Hepatocyte (in vitro differentiated cells): Measurements from ENCODE around the gene LRMDA. TPM values are rescaled to one million over a fixed set of nuclear protein-coding genes. Genes with fewer than 3 reads are reported as not detected.

Source experiments
- DNase-seq: peaks from one replicate; pipeline ENCODE4 v3.0.0-alpha.2; 2016; ENCODE audit warnings: low spot score
- H2AFZ ChIP-seq: fragments of 200-600 bp; sonication (generic); 2 replicates; pipeline ENCODE4 v1.6.0; 2016; ENCODE audit warnings: antibody characterized with exemption, mild to moderate bottlenecking
- H3K27ac ChIP-seq: fragments of 200-600 bp; sonication (generic); 2 replicates; pipeline ENCODE4 v1.5.1; 2016; ENCODE audit warnings: mild to moderate bottlenecking
- H3K27me3 ChIP-seq: fragments of 200-600 bp; sonication (generic); 2 replicates; pipeline ENCODE4 v1.6.1; 2016
- H3K36me3 ChIP-seq: fragments of 200-600 bp; sonication (generic); replicated peaks from 2 replicates; pipeline ENCODE4 v1.5.1; 2016; ENCODE audit warnings: low read depth; ENCODE audit not compliant: insufficient read depth
- H3K4me1 ChIP-seq: fragments of 200-600 bp; sonication (generic); 2 replicates; pipeline ENCODE4 v1.5.1; 2016; ENCODE audit warnings: mild to moderate bottlenecking, moderate library complexity; ENCODE audit not compliant: insufficient read depth
- H3K4me2 ChIP-seq: fragments of 200-600 bp; sonication (generic); 2 replicates; pipeline ENCODE4 v1.6.0; 2016
- H3K4me3 ChIP-seq: fragments of 200-600 bp; sonication (generic); 2 replicates; pipeline ENCODE4 v1.5.1; 2016; ENCODE audit warnings: mild to moderate bottlenecking
- H3K79me2 ChIP-seq: fragments of 200-600 bp; sonication (generic); 2 replicates; pipeline ENCODE4 v1.6.0; 2017; ENCODE audit warnings: mild to moderate bottlenecking
- H3K9me2 ChIP-seq: fragments of 200-600 bp; sonication (generic); replicated peaks from 2 replicates; pipeline ENCODE4 v1.6.0; 2017; ENCODE audit warnings: mild to moderate bottlenecking; ENCODE audit not compliant: insufficient read depth
- H3K9me3 ChIP-seq: fragments of 200-600 bp; sonication (generic); 2 replicates; pipeline ENCODE4 v1.5.1; 2016; ENCODE audit warnings: low read depth, mild to moderate bottlenecking
- H4K20me1 ChIP-seq: fragments of 200-600 bp; sonication (generic); 2 replicates; pipeline ENCODE4 v1.6.0; 2016; ENCODE audit warnings: mild to moderate bottlenecking; ENCODE audit not compliant: insufficient read depth, poor library complexity, severe bottlenecking
- EZH2 ChIP-seq: fragments of 200-600 bp; sonication (generic); IDR thresholded peaks from 2 replicates; pipeline ENCODE4 v1.6.1; 2016; ENCODE audit warnings: antibody characterized with exemption, mild to moderate bottlenecking, borderline replicate concordance
- EZH2phosphoT487 ChIP-seq: fragments of 200-600 bp; sonication (generic); IDR thresholded peaks from one replicate; pipeline ENCODE4 v1.6.1; 2018; ENCODE audit warnings: antibody characterized with exemption, mild to moderate bottlenecking, low read depth, moderate library complexity; ENCODE audit not compliant: unreplicated experiment, severe bottlenecking
- WGBS: methylation state at CpG from one replicate; pipeline ENCODE4 v1.1.6; 2016; ENCODE audit warnings: low lambda C conversion rate; ENCODE audit errors: missing lambda C conversion rate; 5-methylcytosine and 5-hydroxymethylcytosine counted together
- polyA plus RNA-seq: library from polyadenylated mRNA; unstranded; fragments of >200 nt; fragmentation: Nextera tagmentation; extraction: Ambion mirVana; gene quantifications from 2 replicates; pipeline ENCODE4 v1.2.1, GENCODE V29; 2016
- total RNA-seq: library from RNA; depleted of rRNA; stranded (reverse); fragments of >200 nt; gene quantifications from 2 replicates; pipeline ENCODE4 v1.2.3, GENCODE V29; 2014
- TF ChIP-seq, protein P1 (sequence below): fragments of 200-600 bp; sonication (generic); IDR thresholded peaks from 2 replicates; pipeline ENCODE4 v1.5.1; 2016; ENCODE audit warnings: antibody characterized with exemption, mild to moderate bottlenecking; ENCODE audit not compliant: poor library complexity

The LRMDA gene
- total and polyA plus RNA-seq, 2 experiments from 2014 or later = 5.6 to 15.7 TPM

DNA sequence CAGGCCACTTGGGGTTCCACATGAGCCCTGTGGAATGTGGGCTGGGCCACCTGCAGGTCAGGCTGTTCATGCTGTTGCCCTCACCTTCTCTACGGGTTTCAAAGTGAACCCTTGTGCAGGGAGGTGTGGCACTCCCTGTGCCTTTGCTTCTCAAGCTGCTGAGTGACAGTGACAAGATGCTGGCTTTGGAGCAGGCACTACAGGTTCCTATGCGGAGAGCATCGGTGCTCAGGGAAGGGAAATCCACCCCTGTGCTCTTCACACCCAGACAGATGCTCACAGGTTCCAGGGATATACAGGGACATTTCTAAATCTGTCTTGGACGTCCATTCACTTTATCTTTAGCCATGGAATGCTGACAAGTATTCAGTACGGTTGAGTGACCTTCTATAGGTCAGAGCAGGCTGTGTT lies 1005.0 kb downstream of the LRMDA start:
- WGBS = 65% methylated on average over 5 of the region's 5 CpGs
- no peak overlapping the region for H2AFZ ChIP-seq
- no peak overlapping the region for H3K27ac ChIP-seq
- H3K9me2 ChIP-seq = no peaks in the 10 kb centered on the region
- DNase-seq = no peak
- H3K36me3 ChIP-seq = no peaks in the 10 kb centered on the region
- H3K79me2 ChIP-seq = no peaks in the 10 kb centered on the region
- no peak overlapping the region for H3K4me2 ChIP-seq
- no peaks in the 10 kb centered on the region for H3K27me3 ChIP-seq
- H3K9me3 ChIP-seq = no peaks in the 10 kb centered on the region
- H3K4me1 ChIP-seq = no peaks in the 10 kb centered on the region
- H4K20me1 ChIP-seq = no peaks in the 10 kb centered on the region
- no peak overlapping the region for H3K4me3 ChIP-seq
- TF ChIP-seq, protein P1, sequence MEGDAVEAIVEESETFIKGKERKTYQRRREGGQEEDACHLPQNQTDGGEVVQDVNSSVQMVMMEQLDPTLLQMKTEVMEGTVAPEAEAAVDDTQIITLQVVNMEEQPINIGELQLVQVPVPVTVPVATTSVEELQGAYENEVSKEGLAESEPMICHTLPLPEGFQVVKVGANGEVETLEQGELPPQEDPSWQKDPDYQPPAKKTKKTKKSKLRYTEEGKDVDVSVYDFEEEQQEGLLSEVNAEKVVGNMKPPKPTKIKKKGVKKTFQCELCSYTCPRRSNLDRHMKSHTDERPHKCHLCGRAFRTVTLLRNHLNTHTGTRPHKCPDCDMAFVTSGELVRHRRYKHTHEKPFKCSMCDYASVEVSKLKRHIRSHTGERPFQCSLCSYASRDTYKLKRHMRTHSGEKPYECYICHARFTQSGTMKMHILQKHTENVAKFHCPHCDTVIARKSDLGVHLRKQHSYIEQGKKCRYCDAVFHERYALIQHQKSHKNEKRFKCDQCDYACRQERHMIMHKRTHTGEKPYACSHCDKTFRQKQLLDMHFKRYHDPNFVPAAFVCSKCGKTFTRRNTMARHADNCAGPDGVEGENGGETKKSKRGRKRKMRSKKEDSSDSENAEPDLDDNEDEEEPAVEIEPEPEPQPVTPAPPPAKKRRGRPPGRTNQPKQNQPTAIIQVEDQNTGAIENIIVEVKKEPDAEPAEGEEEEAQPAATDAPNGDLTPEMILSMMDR = no peak
- no peak for TF ChIP-seq EZH2
- no peak for TF ChIP-seq EZH2phosphoT487

DNA sequence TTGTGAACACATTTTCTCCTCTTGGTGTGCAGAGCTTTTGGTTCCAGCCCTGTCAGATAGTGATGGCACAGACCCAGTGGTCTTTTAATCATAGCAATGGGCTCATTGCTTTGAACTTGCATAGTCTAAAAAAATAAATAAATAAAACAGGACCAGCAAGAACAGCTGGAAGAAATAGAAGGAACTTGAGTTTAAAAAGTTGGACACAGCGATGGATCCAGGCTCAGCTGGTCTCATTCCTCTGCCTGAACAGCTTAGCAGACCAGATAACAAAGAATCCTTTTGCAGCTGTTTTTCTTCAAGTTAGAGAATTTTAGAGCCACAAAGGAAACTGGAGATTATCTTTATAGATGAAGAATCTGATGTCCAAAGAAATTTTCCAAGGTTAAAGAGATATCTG lies 1005.6 kb downstream of the LRMDA start:
- Histone ChIP-seq H3K27me3 (no peaks in the 10 kb centered on the region), H4K20me1 (no peaks in the 10 kb centered on the region), H3K9me3 (no peaks in the 10 kb centered on the region), H3K4me1 (no peaks in the 10 kb centered on the region), H3K27ac (no peak overlapping the region), H2AFZ (no peak overlapping the region), H3K4me2 (no peak overlapping the region), H3K36me3 (no peaks in the 10 kb centered on the region), H3K79me2 (no peaks in the 10 kb centered on the region), H3K9me2 (no peaks in the 10 kb centered on the region), H3K4me3 (no peak overlapping the region)
- WGBS = 76% methylated on average over 1 of the region's 1 CpG
- TF ChIP-seq EZH2phosphoT487 = no peak
- no peak for TF ChIP-seq EZH2
- TF ChIP-seq, protein P1 = no peak
- no peak for DNase-seq

DNA sequence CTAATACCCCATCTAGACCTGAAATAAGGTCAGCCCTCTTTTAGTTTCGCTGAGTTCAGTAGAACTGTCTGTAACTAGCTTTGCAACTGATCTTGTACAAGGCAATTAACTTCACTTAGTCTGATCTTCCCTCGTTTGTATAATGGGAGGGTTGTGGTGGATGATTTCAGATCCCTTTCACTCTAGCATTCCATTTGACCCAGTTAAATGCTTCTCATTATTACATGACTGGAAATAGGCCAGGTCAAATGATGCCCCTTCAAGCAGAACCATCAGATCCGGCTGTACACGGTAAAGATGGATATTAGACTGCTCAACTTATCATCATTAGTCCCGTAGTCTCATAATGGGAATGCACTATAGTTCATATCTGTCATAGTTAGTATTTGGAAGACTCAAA lies 1009.0 kb downstream of the LRMDA start:
- no peak overlapping the region for H3K4me2 ChIP-seq
- no peak overlapping the region for H2AFZ ChIP-seq
- no peak overlapping the region for H3K27ac ChIP-seq
- no peaks in the 10 kb centered on the region for H3K27me3 ChIP-seq
- H3K9me2 ChIP-seq = no peaks in the 10 kb centered on the region
- TF ChIP-seq EZH2phosphoT487 = no peak
- no peak for TF ChIP-seq EZH2
- H3K79me2 ChIP-seq = no peaks in the 10 kb centered on the region
- no peaks in the 10 kb centered on the region for H3K9me3 ChIP-seq
- no peaks in the 10 kb centered on the region for H3K36me3 ChIP-seq
- DNase-seq = no peak
- no peaks in the 10 kb centered on the region for H3K4me1 ChIP-seq
- H4K20me1 ChIP-seq = no peaks in the 10 kb centered on the region
- no peak overlapping the region for H3K4me3 ChIP-seq
- WGBS = 87% methylated on average over 5 of the region's 5 CpGs

DNA sequence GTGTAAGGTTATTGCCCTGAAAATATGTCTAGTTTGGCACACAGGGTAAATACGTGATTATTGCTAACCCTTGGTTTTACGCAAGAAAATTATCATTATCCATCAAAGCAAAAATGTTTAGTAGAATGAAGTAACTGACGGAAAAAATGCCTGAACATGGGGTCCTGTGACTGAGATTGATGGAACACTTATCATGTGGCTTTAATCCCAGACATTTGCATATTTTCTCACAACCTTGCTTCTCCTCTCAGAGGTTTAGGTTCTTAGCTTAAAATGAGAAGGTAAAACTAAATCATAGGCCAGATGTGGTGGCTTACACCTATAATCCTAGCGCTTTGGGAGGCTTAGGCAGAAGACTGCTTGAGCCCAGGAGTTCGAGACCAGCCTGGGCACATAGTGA lies 1010.7 kb downstream of the LRMDA start:
- Histone ChIP-seq H3K79me2 (no peaks in the 10 kb centered on the region), H3K4me2 (no peak overlapping the region), H3K9me2 (no peaks in the 10 kb centered on the region), H3K36me3 (no peaks in the 10 kb centered on the region), H3K4me1 (no peaks in the 10 kb centered on the region), H2AFZ (no peak overlapping the region), H3K27ac (no peak overlapping the region), H4K20me1 (no peaks in the 10 kb centered on the region), H3K9me3 (no peaks in the 10 kb centered on the region), H3K27me3 (no peaks in the 10 kb centered on the region), H3K4me3 (no peak overlapping the region)
- TF ChIP-seq, protein P1 = no peak
- TF ChIP-seq EZH2phosphoT487 = no peak
- no peak for TF ChIP-seq EZH2
- 94% methylated on average over 5 of the region's 5 CpGs for WGBS
- DNase-seq = no peak
